Neutrophil (primary cell): ENCODE measurements around the gene CMTM8.

Experiments used
- H3K27ac ChIP-seq: fragments of 200-600 bp; sonication (generic); 2 replicates; pipeline ENCODE4 v1.5.1; 2016; ENCODE audit warnings: mild to moderate bottlenecking, moderate library complexity
- H3K27me3 ChIP-seq: fragments of 200-600 bp; sonication (generic); 2 replicates; pipeline ENCODE4 v1.6.0; 2016; ENCODE audit warnings: mild to moderate bottlenecking
- H3K36me3 ChIP-seq: fragments of 200-600 bp; sonication (generic); 2 replicates; pipeline ENCODE4 v1.5.1; 2017
- H3K4me1 ChIP-seq, 2 experiments: fragments of 200-600 bp in 1 of 2; sonication (generic) in 1 of 2; 1 replicate in 1 of 2; 2 replicates in 1 of 2; pipeline versions ENCODE4 v1.5.1 to v1.6.1; 2013 to 2016; ENCODE audit warnings: low read depth in 1 of 2, low read length in 1 of 2, mild to moderate bottlenecking in 1 of 2, moderate library complexity in 1 of 2; ENCODE audit not compliant: control insufficient read depth in 1 of 2, insufficient read depth in 1 of 2
- H3K4me3 ChIP-seq, 2 experiments: fragments of 200-600 bp in 1 of 2; sonication (generic) in 1 of 2; 1 replicate in 1 of 2; 2 replicates in 1 of 2; pipeline ENCODE4 v1.5.1; 2013 to 2016; ENCODE audit warnings: low read depth in 1 of 2, low read length in 1 of 2, mild to moderate bottlenecking in 1 of 2, moderate library complexity in 1 of 2
- H3K9me3 ChIP-seq: fragments of 200-600 bp; sonication (generic); 2 replicates; pipeline ENCODE4 v1.5.1; 2016
- CTCF ChIP-seq: fragments of 200-600 bp; sonication (generic); IDR thresholded peaks from 2 replicates; pipeline ENCODE4 v1.5.1; 2016; ENCODE audit warnings: antibody characterized with exemption

The CMTM8 gene

GRCh38 chr3:32261545-32261944 lies 23.1 kb downstream of the CMTM8 start:
- Histone ChIP-seq H3K27me3 (no peaks in the 10 kb centered on the region), H3K9me3 (no peaks in the 10 kb centered on the region), H3K27ac (no peak overlapping the region), H3K4me1 (peaks cover 0 to 2% of the 10 kb centered on the region in 2 experiments), H3K4me3 (no peak overlapping the region), H3K36me3 (no peaks in the 10 kb centered on the region)
- TF ChIP-seq CTCF = no peak

GRCh38 chr3:32262201-32262600 lies 23.7 kb downstream of the CMTM8 start:
- no peak for TF ChIP-seq CTCF
- H3K27me3 ChIP-seq = no peaks in the 10 kb centered on the region
- H3K36me3 ChIP-seq = no peaks in the 10 kb centered on the region
- H3K4me1 ChIP-seq = no peaks in the 10 kb centered on the region
- H3K9me3 ChIP-seq = no peaks in the 10 kb centered on the region
- no peak overlapping the region for H3K27ac ChIP-seq
- no peak overlapping the region for H3K4me3 ChIP-seq

GRCh38 chr3:32274306-32274705 lies 35.8 kb downstream of the CMTM8 start:
- TF ChIP-seq CTCF = no peak
- Histone ChIP-seq H3K27me3 (no peaks in the 10 kb centered on the region), H3K4me1 (peaks cover 0 to 5% of the 10 kb centered on the region in 2 experiments), H3K4me3 (no peak overlapping the region), H3K36me3 (no peaks in the 10 kb centered on the region), H3K27ac (no peak overlapping the region), H3K9me3 (no peaks in the 10 kb centered on the region)

- H3K4me3 ChIP-seq = no peak overlapping the region
- TF ChIP-seq CTCF = no peak
- H3K27me3 ChIP-seq = no peaks in the 10 kb centered on the region
- no peaks in the 10 kb centered on the region for H3K36me3 ChIP-seq
- H3K9me3 ChIP-seq = no peaks in the 10 kb centered on the region
- H3K27ac ChIP-seq = no peak overlapping the region
- H3K4me1 ChIP-seq = peaks cover 0 to 5% of the 10 kb centered on the region in 2 experiments
These were observed 37.0 kb downstream of the CMTM8 start for GRCh38 chr3:32275506-32275905.

- H3K4me3 ChIP-seq = no peak overlapping the region
- no peaks in the 10 kb centered on the region for H3K27me3 ChIP-seq
- peaks cover 0 to 5% of the 10 kb centered on the region in 2 experiments for H3K4me1 ChIP-seq
These were observed 37.9 kb downstream of the CMTM8 start for GRCh38 chr3:32276279-32276841.

More at GRCh38 chr3:32276279-32276841, 37.9 kb downstream of the CMTM8 start:
- H3K36me3 ChIP-seq = no peaks in the 10 kb centered on the region
- no peak for TF ChIP-seq CTCF
- no peak overlapping the region for H3K27ac ChIP-seq
- no peaks in the 10 kb centered on the region for H3K9me3 ChIP-seq
